SK-N-SH treated with all-trans-retinoic acid at 6 μM for 48 hours (cell line): Measurements from ENCODE around the gene CCDC8.

ENCODE experiments used
- ARNTL ChIP-seq: fragments of 450-650 bp; formaldehyde crosslinking; IDR thresholded peaks from 2 replicates; pipeline ENCODE4 v1.5.0; 2020; ENCODE audit warnings: low read depth, mild to moderate bottlenecking, moderate library complexity, borderline replicate concordance
- RARB ChIP-seq: fragments of 250-450 bp; sonication (Bioruptor Pico); IDR thresholded peaks from 2 replicates; pipeline ENCODE4 v1.8.0; 2021; ENCODE audit warnings: mild to moderate bottlenecking, moderate library complexity
- TCF4 ChIP-seq: fragments of 250-450 bp; sonication (Bioruptor Pico); IDR thresholded peaks from 2 replicates; pipeline ENCODE4 v1.8.0; 2021; ENCODE audit warnings: mild to moderate bottlenecking, moderate library complexity, borderline replicate concordance
- TOX ChIP-seq: fragments of 250-450 bp; sonication (Bioruptor Pico); IDR thresholded peaks from 2 replicates; pipeline ENCODE4 v1.8.0; 2021; ENCODE audit warnings: mild to moderate bottlenecking, moderate library complexity, borderline replicate concordance
- ZFP3 ChIP-seq: fragments of 250-450 bp; sonication (Bioruptor Pico); IDR thresholded peaks from 2 replicates; pipeline ENCODE4 v1.5.0; 2020; ENCODE audit warnings: mild to moderate bottlenecking, moderate library complexity
- ZNF8 ChIP-seq: fragments of 450-650 bp; formaldehyde crosslinking; IDR thresholded peaks from 2 replicates; pipeline ENCODE4 v1.5.0; 2020; ENCODE audit warnings: mild to moderate bottlenecking, moderate library complexity
- TF ChIP-seq, protein P1 (sequence below): fragments of 250-450 bp; sonication (Bioruptor Pico); IDR thresholded peaks from 2 replicates; pipeline ENCODE4 v1.8.0; 2020; ENCODE audit warnings: mild to moderate bottlenecking, moderate library complexity, borderline replicate concordance

GRCh38 chr19:46387713-46388130, 25.6 kb downstream of the CCDC8 start:
- TF ChIP-seq, protein P1, sequence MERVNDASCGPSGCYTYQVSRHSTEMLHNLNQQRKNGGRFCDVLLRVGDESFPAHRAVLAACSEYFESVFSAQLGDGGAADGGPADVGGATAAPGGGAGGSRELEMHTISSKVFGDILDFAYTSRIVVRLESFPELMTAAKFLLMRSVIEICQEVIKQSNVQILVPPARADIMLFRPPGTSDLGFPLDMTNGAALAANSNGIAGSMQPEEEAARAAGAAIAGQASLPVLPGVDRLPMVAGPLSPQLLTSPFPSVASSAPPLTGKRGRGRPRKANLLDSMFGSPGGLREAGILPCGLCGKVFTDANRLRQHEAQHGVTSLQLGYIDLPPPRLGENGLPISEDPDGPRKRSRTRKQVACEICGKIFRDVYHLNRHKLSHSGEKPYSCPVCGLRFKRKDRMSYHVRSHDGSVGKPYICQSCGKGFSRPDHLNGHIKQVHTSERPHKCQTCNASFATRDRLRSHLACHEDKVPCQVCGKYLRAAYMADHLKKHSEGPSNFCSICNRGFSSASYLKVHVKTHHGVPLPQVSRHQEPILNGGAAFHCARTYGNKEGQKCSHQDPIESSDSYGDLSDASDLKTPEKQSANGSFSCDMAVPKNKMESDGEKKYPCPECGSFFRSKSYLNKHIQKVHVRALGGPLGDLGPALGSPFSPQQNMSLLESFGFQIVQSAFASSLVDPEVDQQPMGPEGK (CRISPR knock-in tag), result no peak
- TF ChIP-seq TCF4 (CRISPR knock-in tag) (no peak), ZFP3 (CRISPR knock-in tag) (no peak), RARB (CRISPR knock-in tag) (no peak), ZNF8 (CRISPR knock-in tag) (no peak), TOX (no peak), ARNTL (no peak)
